Tibial nerve (tissue), 3 donors: ENCODE measurements around the gene KANTR.

Experiments used
- POLR2A ChIP-seq, 2 donors: fragments of 450-650 bp; IDR thresholded peaks; one replicate each; pipeline ENCODE4 v1.6.1; 2017; ENCODE audit warnings: antibody characterized with exemption in 2 of 2, mild to moderate bottlenecking in 2 of 2, moderate library complexity in 2 of 2
- TF ChIP-seq, protein P1 (sequence below), 5 experiments: fragments of 200-600 bp in 3 of 5; fragments of 450-650 bp in 2 of 5; sonication (generic) in 3 of 5; IDR thresholded peaks; one replicate each; pipeline ENCODE4 v1.5.1; 2016 to 2019; ENCODE audit warnings: antibody characterized with exemption in 5 of 5, mild to moderate bottlenecking in 3 of 5, moderate library complexity in 2 of 5

GRCh38 chrX:53084043-53084570 is 9.8 kb upstream of the KANTR start:
- TF ChIP-seq, protein P1, sequence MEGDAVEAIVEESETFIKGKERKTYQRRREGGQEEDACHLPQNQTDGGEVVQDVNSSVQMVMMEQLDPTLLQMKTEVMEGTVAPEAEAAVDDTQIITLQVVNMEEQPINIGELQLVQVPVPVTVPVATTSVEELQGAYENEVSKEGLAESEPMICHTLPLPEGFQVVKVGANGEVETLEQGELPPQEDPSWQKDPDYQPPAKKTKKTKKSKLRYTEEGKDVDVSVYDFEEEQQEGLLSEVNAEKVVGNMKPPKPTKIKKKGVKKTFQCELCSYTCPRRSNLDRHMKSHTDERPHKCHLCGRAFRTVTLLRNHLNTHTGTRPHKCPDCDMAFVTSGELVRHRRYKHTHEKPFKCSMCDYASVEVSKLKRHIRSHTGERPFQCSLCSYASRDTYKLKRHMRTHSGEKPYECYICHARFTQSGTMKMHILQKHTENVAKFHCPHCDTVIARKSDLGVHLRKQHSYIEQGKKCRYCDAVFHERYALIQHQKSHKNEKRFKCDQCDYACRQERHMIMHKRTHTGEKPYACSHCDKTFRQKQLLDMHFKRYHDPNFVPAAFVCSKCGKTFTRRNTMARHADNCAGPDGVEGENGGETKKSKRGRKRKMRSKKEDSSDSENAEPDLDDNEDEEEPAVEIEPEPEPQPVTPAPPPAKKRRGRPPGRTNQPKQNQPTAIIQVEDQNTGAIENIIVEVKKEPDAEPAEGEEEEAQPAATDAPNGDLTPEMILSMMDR (IDR thresholded peaks at IDR 0.05), result no peak
- no peak for TF ChIP-seq POLR2A (IDR thresholded peaks at IDR 0.05)
